ENCODE data around the gene CACNB2.

Gene CACNB2

GRCh38 chr10:18469125-18469524, 328.9 kb downstream of the CACNB2 start:
- DNase-seq = no peak

GRCh38 chr10:18472977-18473376, 332.8 kb downstream of the CACNB2 start:
- DNase-seq = peak in 1 of 2 experiments; percentile 16

GRCh38 chr10:18473424-18474117, 333.3 kb downstream of the CACNB2 start:
- no peak for DNase-seq

GRCh38 chr10:18474118-18474455, 333.9 kb downstream of the CACNB2 start:
- DNase-seq = no peak

- DNase-seq = no peak
Observed at GRCh38 chr10:18476076-18476647, 335.9 kb downstream of the CACNB2 start.

- DNase-seq = no peak
Observed at GRCh38 chr10:18478354-18478753, 338.1 kb downstream of the CACNB2 start.

GRCh38 chr10:18479502-18479901, 339.3 kb downstream of the CACNB2 start:
- no peak for DNase-seq

GRCh38 chr10:18483516-18484186, 343.4 kb downstream of the CACNB2 start:
- no peak for DNase-seq

- no peak for DNase-seq
Observed at GRCh38 chr10:18486438-18486837, 346.2 kb downstream of the CACNB2 start.

- no peak for DNase-seq
Observed at GRCh38 chr10:18490755-18491154, 350.5 kb downstream of the CACNB2 start.

- DNase-seq = no peak
Observed at GRCh38 chr10:18497806-18498369, 357.7 kb downstream of the CACNB2 start.

GRCh38 chr10:18498998-18499397, 358.8 kb downstream of the CACNB2 start:
- DNase-seq = no peak

- no peak for DNase-seq
Observed at GRCh38 chr10:18500576-18500975, 360.4 kb downstream of the CACNB2 start.

GRCh38 chr10:18501198-18501597, 361.0 kb downstream of the CACNB2 start:
- DNase-seq = no peak

- no peak for DNase-seq
Observed at GRCh38 chr10:18501629-18502028, 361.4 kb downstream of the CACNB2 start.

GRCh38 chr10:18504161-18504560, 363.9 kb downstream of the CACNB2 start:
- peak in 1 of 2 experiments; percentile 18 for DNase-seq

GRCh38 chr10:18505456-18506118, 365.4 kb downstream of the CACNB2 start:
- DNase-seq = no peak

GRCh38 chr10:18508587-18508986, 368.4 kb downstream of the CACNB2 start:
- DNase-seq = no peak

- no peak for DNase-seq
Observed at GRCh38 chr10:18514537-18514936, 374.3 kb downstream of the CACNB2 start.

GRCh38 chr10:18516851-18517250, 376.6 kb downstream of the CACNB2 start:
- no peak for DNase-seq

GRCh38 chr10:18523025-18523424, 382.8 kb downstream of the CACNB2 start:
- DNase-seq = no peak

- no peak for DNase-seq
Observed at GRCh38 chr10:18523858-18524257, 383.6 kb downstream of the CACNB2 start.

GRCh38 chr10:18527687-18528086, 387.5 kb downstream of the CACNB2 start:
- no peak for DNase-seq

All from cerebellar nuclear complex (tissue), 1 donor.